Sigmoid colon (tissue), 3 donors: ENCODE data around the gene CUX1.

Source experiments
- POLR2A ChIP-seq, 2 donors: fragments of 450-650 bp; IDR thresholded peaks; one replicate each; pipeline ENCODE4 v1.6.1; 2016; ENCODE audit warnings: antibody characterized with exemption in 2 of 2, mild to moderate bottlenecking in 2 of 2, moderate library complexity in 2 of 2
- TF ChIP-seq, protein P1 (sequence below), 4 experiments: fragments of 450-650 bp in 3 of 4; fragments of 200-600 bp in 1 of 4; IDR thresholded peaks; one replicate each; pipeline ENCODE4 v1.5.1; 2016 to 2019; ENCODE audit warnings: antibody characterized with exemption in 4 of 4, mild to moderate bottlenecking in 3 of 4, moderate library complexity in 2 of 4

DNA sequence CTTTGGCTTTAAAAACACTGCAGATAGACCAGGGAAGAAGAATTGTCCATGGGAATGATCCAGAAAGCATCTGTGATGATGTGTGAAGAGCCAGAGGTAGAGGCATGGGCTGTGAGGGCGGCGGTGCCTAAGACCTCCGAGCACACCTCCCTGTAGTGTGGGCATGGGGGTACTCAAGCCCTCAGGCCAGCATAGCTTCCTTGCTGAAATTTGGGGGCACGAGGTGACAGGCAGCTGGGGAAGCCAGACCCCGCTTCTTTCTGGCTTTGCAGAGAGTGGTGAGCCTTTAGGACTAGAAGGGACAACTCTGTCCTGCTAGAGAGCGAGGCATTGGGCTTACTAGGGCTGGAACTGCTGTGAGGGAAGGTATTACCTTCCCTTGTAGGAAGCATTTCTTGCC is 281.6 kb downstream of the CUX1 start:
- TF ChIP-seq, protein P1, sequence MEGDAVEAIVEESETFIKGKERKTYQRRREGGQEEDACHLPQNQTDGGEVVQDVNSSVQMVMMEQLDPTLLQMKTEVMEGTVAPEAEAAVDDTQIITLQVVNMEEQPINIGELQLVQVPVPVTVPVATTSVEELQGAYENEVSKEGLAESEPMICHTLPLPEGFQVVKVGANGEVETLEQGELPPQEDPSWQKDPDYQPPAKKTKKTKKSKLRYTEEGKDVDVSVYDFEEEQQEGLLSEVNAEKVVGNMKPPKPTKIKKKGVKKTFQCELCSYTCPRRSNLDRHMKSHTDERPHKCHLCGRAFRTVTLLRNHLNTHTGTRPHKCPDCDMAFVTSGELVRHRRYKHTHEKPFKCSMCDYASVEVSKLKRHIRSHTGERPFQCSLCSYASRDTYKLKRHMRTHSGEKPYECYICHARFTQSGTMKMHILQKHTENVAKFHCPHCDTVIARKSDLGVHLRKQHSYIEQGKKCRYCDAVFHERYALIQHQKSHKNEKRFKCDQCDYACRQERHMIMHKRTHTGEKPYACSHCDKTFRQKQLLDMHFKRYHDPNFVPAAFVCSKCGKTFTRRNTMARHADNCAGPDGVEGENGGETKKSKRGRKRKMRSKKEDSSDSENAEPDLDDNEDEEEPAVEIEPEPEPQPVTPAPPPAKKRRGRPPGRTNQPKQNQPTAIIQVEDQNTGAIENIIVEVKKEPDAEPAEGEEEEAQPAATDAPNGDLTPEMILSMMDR (IDR thresholded peaks at IDR 0.05): no peak
- no peak for TF ChIP-seq POLR2A (IDR thresholded peaks at IDR 0.05)
